Umbilical cord (tissue), 2 donors: ENCODE results near the gene LPAR1. TPM values are rescaled to one million over a fixed set of nuclear protein-coding genes. Genes with fewer than 3 reads are reported as not detected.

Experiments used
- DNase-seq: peaks from one replicate; pipeline ENCODE4 v3.0.0-alpha.2; 2015; ENCODE audit warnings: low spot score
- total RNA-seq: library from RNA; depleted of rRNA; stranded (reverse); fragments of >200 nt; gene quantifications from one replicate; pipeline ENCODE4 v1.2.3, GENCODE V29; 2014; ENCODE audit warnings: low replicate concordance; ENCODE audit not compliant: insufficient read depth

Gene LPAR1
- total RNA-seq, 1 donor from 2014 or later, result 78.0 TPM

DNA sequence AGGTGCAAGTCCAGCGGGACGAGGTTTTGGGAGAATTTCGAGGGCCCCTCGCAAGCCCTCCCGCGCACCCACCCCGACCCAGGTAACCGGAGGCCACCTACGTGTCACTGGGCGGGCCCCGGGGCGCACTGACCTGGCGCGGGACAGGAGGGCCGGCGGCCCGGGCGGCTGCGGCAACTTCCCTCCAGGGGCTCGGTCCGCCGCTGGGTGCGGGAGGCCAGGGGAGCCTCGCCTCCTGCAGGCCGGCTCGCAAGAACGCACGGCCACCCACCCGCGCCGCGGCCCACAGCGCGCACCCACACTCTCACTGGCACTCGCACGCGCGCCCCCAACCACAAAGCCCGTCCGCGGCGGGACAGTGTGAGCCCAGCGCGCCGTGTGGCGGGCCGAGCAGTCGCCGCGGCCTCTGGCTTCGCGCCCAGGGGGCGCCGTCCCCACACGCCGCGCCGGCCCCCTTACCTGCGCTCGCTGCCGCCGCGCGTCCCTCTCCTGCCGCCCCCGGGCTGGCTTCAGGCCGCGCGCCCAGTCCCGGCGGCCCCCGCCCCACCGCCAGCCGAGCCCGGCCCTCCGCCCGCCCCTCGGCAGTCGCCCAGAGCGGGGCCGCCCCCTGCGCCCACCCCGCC is 451 bp downstream of the LPAR1 start:
- DNase-seq, result peak; percentile 34

- DNase-seq, result peak; percentile 56
Observed at GRCh38 chr9:111037356-111037707, 938 bp downstream of the LPAR1 start.

DNA sequence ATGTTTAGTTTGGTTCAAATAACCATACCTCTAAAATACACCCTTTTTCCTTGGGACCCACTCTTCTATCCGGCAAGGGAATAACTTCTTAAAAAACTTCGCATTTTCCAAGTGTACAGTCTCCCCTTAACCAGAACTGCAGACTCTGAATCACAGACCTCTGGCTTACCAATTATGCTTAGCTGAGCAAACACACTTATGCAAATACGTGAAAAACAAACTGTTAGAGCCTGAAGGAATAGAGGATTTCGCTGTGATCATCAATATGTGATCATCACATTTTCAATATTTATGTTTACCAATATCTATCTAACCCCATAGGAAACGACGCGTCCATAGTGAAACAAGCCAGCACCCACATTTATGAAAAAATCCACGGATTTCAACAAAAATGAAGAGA is 1.3 kb downstream of the LPAR1 start:
- peak; percentile 35 for DNase-seq

DNA sequence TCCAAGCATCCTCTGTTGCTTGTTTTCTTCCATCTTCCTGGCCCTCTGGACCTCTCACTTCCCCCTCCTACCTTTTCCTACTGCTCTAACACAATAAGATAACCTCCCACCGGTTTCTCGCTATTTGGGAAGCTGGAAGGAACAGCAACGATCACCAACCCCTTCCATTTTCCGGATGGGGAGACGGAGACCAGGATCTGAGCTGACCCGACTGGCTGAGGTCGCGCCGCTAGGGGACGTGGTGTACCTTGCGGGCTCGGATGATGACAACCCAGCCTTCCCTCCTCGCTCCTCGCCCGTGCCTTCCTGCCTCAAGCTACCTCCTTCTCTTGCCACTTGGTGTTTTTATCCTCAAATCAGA is 1.9 kb downstream of the LPAR1 start:
- peak; percentile 67 for DNase-seq

- peak; percentile 77 for DNase-seq
Observed at GRCh38 chr9:111035543-111036428, 2.5 kb downstream of the LPAR1 start.

GRCh38 chr9:111034898-111035539 is 3.3 kb downstream of the LPAR1 start:
- no peak for DNase-seq

DNA sequence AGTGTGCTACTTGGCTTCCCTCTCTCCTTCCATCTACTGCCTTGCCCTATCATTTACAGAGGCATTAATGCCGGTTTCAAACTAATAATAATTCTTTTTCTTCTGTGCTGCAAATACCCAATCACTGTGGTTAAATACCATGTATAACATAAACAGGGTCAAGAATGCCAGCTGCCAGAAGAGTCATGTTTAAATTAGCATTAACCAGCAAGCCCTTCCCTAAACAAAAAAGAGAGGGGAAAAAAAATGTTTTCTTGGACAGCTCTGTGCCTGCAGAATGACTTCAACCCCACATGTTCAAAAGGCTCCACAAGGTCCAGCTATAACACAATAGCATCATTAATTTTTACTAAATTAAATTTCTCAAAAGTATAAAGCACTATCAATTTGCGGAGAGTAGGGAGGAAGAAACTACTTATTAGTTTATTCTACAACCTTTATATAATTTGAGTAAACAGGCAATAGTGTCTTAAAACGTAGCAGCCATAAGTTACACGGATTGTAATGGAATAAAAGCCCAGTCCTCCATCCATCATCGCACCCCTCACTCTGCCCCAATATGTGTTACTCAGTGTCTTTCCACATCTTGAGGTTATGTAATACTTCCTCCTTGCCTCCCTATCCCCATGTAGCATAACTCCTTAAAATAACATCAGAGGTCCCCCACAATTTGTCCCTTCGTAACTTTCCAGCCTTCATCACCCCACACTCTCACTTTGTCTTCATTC is 3.9 kb downstream of the LPAR1 start:
- peak; percentile 27 for DNase-seq

DNA sequence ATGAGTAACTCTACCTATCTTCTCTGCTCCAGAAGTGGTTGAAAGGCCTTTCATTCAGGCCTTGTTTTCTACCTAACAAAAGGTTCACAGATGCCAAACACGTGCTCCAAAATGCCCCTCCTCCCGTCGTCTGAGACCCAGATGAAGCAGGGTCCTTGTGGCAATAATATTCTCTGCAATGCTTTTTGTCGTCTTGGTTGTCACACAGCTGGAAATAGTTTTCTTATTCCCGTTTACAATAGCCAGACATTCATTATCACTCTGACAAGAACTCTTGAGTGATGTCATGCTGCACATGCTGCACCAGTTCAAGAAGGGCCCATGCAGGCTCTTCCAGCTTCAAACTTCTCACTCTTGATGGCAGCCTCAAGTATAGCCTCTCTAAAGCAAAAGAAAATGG is 7.8 kb downstream of the LPAR1 start:
- DNase-seq, result no peak

GRCh38 chr9:111029260-111029659 is 9.0 kb downstream of the LPAR1 start:
- DNase-seq, result no peak

DNA sequence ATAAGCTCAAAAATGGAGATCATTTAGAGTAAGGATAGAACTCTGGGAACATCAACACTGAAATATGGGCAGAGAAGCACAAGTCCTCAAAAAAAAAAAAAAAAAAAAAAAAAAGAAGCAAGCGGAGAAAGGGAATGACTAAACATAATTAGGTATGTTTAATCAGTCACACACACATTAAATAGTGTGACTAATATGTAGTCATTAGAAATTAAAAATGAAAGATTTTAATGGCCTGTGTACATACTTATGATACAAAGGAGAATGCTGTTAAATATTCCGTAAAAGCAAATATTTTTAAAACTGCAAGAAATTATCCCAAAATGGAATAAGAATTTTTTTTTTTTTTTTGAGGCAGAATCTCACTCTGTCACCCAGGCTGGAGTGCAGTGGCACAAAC is 10.5 kb downstream of the LPAR1 start:
- DNase-seq, result no peak

DNA sequence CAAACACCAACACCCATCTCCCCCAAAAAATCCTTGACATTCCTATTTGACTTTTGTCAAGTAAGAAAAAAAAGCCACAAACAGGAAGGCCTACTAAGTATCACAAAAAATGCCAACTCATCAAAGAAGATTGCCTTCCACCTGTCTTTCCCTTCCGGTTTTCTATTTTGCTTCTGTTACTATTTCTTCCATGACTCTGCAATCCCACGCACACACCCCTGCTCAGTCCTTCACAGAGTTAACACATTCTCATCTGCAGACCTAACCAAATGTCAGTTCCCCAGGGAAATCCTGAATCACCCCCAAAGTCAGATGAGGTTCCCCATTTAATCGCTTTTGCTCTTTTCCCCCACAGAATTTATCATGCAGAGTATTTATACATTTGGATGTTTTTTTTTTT is 15.1 kb downstream of the LPAR1 start:
- no peak for DNase-seq

- DNase-seq, result no peak
Observed at GRCh38 chr9:111020594-111020993, 17.7 kb downstream of the LPAR1 start.

DNA sequence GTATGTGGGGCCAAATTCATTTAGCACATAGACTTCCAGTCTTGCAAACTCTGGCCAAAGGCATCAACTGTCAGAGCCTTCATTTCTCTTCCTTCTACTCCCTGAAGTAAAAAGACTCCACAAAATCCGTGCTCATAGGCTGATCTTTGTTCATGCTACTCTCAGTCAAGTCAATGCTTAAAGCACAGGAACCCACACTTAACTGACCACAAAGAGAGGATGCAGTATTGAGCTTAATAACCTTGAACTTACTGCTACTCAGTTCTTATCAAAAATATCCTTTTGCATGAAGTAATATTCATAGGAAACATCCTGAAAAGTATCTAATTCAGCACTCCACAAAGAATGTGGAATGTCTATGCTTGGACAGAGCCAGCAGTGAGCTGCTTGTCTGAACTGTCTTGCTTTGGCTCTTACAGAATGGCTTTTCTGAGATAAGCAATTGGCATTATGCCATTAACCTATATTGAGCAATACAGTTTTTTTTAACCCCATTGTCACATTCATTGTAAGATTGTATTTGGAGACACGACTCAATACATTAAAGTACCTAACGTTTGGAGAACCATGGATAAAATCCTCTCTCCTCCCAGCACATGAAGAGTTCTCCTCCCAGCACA is 21.7 kb downstream of the LPAR1 start:
- DNase-seq, result peak; percentile 83

- DNase-seq, result no peak
Observed at GRCh38 chr9:111016016-111016415, 22.3 kb downstream of the LPAR1 start.

DNA sequence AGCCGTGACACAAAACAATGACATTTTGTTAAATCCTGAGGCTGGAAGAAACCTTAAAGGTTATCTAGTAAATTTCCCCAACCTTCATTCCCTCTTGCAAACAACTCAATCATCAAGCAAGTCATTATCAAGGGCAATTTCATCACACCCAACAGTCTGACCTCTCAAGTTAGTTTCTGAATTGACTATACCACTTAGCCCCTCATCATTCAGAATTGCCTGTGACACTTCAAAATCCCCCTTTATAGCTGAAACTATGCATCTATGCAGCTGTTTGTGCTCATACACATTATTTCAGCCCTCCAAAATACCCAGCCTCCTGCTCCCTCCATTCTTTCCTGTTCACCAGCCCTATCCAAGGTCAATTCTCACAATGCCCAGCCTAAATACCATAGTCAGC is 24.6 kb downstream of the LPAR1 start:
- no peak for DNase-seq

DNA sequence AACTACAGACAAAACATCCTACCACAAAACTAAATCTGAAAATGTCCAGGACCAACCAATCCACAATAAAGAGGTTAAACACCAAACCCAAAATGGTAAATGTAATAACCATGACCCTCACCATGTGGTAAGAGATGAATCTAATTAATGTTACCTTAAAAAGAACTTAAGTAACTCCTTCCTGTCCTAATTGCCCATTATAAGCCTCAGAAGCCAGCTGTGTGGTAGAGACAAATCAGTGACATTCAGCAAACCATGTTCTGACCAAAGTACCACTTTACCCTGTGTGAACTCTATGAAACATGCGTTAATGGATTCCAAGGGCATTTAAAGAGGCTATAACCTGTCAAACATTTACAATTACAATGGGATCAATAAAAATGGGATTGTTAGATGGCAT is 25.0 kb downstream of the LPAR1 start:
- DNase-seq, result no peak

- no peak for DNase-seq
Observed at GRCh38 chr9:111008158-111009075, 29.9 kb downstream of the LPAR1 start.

GRCh38 chr9:111005746-111006470 is 32.4 kb downstream of the LPAR1 start:
- DNase-seq, result no peak

DNA sequence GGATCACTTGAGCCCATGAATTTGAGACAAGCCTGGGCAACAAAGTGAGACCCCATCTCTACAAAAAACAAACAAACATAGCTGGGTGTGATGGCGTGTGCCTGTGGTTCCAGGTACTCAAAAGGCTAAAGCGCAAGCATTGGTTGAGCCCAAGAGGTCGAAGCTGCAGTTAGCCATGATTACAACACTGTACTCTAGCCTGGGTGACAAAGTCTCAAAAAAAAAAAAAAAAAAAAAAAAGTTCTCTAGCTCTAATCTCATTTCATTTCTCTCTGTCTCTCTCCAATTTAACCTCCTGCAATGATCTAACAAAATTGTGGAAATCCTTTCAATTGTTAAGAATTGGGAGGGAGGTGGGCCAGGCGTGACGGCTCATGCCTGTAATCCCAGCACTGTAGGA is 33.3 kb downstream of the LPAR1 start:
- no peak for DNase-seq

GRCh38 chr9:111003182-111003581 is 35.1 kb downstream of the LPAR1 start:
- no peak for DNase-seq
